Posterior vena cava (tissue), 2 donors: ENCODE measurements around the gene IFNA17. TPM values are rescaled to one million over a fixed set of nuclear protein-coding genes. Genes with fewer than 3 reads are reported as not detected.
A peak's percentile ranks its signal among the peaks of the same experiment; 100 is the strongest.
"Not testable (repeated sequence)": the region's sequence is repeated elsewhere in the genome, so short reads cannot be mapped to it uniquely, and the experiment has no call there.

ENCODE experiments used
- DNase-seq: peaks from one replicate; pipeline ENCODE4 v3.0.0-alpha.2; 2020; ENCODE audit warnings: low spot score
- intact Hi-C, 2 donors: fragments of 100-400 bp; cut with DNase I; formaldehyde crosslinking; loops; one replicate each; pipeline versions ENCODE4 v1.14.1 to v1.14.2; 2022 to 2023
- total RNA-seq, 2 donors: library from RNA; stranded (reverse); fragmentation: NEBNext Ultra II Directional; extraction: Animal tissue kit (Norgen Biotek cat#: 25700); gene quantifications; one replicate each; pipeline ENCODE4 v1.2.1, GENCODE V29; 2021
- donor health status: DM: yes; HTN: yes; CAD: no.
- donor health status: DM: yes; HTN: yes; CAD: no.

Gene IFNA17
- total RNA-seq, 2 donors from 2014 or later = not detected

DNA sequence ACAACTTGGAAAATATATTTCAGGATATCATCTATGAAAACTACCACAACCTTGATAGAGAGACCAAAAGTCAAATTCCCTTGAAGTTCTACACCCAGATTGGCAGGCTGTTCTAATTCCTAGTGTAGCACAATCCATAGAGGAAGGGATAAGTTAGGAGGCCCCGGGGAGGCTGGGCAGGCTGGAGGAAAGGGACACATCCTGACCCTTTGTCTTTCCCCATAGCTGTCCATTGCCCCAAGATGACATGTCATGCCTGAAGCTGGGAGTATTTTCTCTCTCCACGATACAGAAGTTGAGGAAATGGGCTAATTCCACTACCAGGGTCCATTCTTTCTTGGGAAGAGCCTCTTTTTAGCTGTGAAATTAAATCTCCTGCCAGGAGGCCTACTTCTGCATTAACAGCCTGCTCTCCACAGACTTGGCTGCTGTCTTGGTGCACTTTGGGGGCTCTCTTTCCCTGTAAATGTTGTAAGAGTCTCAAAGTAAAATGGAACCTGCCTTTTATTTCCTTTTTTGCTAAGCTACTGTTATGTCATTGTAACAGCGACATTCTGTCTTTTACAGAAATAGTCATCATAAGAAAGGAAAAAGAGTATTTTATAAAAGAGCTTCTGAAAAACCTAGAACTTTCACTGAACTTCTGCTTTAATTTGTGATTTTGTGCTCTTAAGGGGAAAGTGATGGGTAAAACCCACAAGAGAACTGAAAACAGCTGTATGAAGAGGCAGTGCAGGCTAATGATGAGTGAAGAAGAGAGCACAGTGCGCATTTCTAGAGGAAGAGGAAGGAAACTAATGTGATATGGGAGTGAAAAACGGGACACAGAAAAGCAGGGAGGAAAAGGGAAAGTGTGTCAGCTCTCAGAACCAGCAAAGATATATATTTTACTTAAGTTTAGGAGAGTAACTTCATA, 14.4 kb downstream of the IFNA17 start:
- intact Hi-C loops, DNase-seq: not testable (repeated sequence)

DNA sequence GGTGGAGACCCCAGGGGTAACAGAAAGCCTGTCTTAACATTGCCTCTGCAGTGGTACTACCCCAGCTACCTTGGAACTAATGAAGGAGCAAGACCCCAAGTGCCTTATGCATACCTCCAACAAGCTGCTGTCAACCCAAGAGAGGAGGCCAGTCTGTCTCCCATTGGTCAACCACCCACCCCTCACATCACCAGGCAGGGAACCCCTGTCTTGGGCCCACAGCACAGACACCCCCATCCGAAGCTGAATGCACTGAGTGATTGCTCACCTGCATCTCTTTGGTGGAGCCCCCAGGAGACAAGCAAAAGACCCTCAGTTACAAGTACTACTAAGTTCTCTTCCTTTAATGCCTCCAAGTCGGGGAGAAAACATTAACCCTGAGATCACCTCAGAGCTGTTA, 15.9 kb downstream of the IFNA17 start:
- DNase-seq = peak; percentile 46
- intact Hi-C loops = not testable (repeated sequence)

DNA sequence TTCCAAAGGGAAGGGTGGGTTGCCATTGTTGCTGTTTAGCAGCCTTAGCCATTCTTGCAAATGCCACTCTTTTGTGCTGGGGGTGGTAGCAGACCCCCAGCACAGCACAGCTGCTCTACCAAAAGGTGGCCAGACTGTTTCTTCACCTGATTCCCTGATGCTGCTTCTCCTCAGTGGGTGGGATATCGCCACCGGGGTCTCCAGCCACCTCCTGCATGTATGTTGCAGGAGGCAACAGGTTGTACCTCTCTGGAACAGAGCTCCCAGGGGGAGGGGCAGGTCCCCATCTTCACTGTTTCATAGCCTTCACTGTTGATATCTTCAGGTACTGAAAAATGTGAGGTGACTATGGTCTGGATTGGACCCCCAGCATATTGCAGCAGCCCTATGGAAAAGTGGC, 17.2 kb downstream of the IFNA17 start:
- intact Hi-C loops = not testable (repeated sequence)

DNA sequence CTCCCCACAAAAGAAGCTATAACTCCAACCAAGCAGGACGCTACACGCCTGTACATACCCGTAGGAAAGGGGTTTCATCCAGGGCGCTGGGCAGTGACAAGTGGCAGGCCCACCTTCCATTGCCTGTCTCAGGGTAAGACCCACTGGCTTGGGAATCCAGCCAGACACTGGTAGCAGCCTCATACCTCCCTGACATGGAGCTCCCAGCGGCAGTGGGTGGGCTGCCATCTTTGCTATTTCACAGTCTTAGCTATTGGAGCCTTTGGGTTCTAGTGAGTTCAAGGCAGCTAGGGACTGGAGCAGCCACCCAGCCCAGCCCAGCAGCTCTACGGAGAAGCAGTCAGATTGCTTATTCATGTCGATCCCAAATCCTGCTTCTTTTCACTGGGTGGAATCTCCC, 17.7 kb downstream of the IFNA17 start:
- intact Hi-C loops = no loop called here
- DNase-seq = peak; percentile 42

More for the DNA sequence above, 17.2 kb downstream of the IFNA17 start:
- DNase-seq = peak; percentile 52

DNA sequence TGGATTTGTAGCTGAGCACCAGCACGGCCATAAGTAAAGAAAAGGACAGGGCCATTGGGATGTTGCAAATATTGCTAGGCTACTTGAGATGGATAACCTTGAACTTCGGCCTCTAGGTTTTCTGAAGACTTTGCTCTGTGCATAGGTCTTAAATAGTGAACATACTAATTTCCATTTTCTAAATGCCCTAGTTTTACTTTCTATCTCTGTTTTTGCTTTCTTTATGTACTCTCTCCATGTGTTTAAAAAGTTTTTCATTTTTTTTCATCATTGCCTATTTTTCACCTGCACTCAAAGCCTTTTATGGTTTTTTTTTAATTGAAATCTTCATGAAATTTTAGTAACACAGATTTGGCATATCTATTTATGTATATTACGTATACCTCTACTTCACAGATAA, 21.0 kb downstream of the IFNA17 start, which contains the start of gene IFNA10:
TSS of gene IFNA10 (minus strand) at position 101 of the 400 bp plus-strand sequence. CDS start at position 55, 46 bp downstream.
- intact Hi-C loops, DNase-seq: not testable (repeated sequence)

DNA sequence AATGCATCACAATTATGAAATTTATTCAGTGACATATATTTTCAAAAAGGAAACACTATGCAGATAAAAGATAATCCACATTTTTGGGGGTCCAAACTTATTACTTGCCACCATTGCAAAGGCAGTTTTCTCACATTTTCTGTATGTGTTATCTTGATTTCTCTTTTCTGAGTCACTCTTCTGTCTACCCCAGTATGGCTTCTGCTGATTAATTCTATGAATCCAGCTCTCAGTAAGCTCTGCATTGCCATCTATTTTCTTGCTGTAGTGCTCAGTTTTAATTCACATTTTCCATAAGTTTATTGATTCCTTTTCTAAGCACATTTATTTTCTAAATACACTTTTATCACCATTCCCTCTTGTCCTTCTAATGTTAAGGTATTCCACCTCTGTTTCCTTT, 22.8 kb downstream of the IFNA17 start:
- DNase-seq = no peak
- intact Hi-C loops = no loop called here

DNA sequence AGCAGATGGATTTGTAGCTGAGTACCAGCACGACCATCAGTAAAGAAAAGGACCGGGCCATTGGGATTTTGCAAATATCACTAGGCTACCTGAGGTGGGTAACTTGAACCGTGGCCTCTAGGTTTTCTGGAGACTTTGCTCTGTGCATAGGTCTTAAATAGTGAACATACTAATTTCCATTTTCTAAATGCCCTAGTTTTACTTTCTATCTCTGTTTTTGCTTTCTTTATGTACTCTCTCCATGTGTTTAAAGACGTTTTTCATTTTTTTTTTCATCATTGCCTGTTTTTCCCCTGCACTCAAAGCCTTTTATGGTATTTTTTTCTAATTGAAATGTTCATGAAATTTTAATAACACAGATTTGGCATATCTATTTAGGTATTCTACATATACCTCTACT, 25.9 kb downstream of the IFNA17 start, which contains the start of gene IFNA7:
TSS of gene IFNA7 (minus strand) at position 101 of the 400 bp plus-strand sequence. CDS start at position 61, 40 bp downstream.
- DNase-seq, intact Hi-C loops: not testable (repeated sequence)

DNA sequence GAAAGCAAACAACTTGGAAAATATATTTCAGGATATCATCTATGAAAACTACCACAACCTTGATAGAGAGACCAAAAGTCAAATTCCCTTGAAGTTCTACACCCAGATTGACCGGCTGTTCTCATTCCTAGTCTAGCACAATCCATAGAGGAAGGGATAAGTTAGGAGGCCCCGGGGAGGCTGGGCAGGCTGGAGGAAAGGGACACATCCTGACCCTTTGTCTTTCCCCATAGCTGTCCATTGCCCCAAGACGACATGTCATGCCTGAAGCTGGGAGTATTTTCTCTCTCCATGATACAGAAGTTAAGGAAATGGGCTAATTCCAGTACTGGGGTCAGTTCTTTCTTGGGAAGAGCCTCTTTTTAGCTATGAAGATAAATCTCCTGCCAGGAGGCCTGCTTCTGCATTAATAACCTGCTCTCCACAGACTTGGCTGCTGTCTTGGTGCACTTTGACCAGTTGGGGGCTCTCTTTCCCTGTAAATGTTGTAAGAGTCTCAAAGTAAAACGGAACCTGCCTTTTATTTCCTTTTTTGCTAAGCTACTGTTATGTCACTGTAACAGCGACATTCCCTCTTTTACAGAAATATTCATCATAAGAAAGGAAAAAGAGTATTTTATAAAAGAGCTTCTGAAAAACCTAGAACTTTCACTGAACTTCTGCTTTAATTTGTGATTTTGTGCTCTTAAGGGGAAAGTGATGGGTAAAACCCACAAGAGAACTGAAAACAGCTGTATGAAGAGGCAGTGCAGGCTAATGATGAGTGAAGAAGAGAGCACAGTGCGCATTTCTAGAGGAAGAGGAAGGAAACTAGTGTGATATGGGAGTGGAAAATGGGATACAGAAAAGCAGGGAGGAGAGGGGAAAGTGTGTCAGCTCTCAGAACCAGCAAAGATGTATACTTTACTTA, 32.9 kb downstream of the IFNA17 start:
- DNase-seq, intact Hi-C loops: not testable (repeated sequence)

DNA sequence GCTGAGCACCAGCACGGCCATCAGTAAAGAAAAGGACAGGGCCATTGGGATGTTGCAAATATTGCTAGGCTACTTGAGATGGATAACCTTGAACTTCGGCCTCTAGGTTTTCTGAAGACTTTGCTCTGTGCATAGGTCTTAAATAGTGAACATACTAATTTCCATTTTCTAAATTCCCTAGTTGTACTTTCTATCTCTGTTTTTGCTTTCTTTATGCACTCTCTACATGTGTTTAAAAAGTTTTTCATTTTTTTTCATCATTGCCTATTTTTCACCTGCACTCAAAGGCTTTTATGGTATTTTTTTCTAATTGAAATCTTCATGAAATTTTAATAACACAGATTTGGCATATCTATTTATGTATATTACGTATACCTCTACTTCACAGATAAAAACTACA, 40.5 kb downstream of the IFNA17 start, which contains the start of gene IFNA4:
TSS of gene IFNA4 (minus strand) at position 101 of the 400 bp plus-strand sequence. CDS start at position 45, 56 bp downstream.
- DNase-seq, intact Hi-C loops: not testable (repeated sequence)

DNA sequence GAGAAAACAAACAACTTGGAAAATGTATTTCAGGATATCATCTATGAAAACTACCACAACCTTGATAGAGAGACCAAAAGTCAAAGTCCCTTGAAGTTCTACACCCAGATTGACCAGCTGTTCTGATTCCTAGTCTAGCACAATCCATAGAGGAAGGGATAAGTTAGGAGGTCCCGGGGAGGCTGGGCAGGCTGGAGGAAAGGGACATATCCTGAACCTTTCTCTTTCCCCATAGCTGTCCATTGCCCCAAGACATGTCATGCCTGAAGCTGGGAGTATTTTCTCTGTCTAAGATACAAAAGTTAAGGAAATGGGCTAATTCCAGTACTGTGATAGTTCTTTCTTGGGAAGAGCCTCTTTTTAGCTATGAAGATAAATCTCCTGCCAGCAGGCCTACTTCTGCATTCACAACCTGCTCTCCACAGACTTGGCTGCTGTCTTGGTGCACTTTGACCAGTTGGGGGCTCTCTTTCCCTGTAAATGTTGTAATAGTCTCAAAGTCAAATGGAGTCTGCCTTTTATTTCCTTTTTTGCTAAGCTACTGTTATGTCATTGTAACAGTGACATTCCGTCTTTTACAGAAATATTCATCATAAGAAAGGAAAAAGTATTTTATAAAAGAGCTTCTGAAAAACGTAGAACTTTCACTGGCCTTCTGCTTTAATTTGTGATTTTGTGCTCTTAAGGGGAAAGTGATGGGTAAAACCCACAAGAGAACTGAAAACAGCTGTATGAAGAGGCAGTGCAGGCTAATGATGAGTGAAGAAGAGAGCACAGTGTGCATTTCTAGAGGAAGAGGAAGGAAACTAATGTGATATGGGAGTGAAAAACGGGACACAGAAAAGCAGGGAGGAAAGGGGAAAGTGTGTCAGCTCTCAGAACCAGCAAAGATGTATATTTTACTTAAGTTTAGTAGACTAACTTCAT, 44.9 kb downstream of the IFNA17 start:
- intact Hi-C loops, DNase-seq: not testable (repeated sequence)

Other genes with a start within 250 kb of the IFNA17 start
- 1 to 10 TPM; 1.6 to 2.1 TPM for gene HACD4, start 196.6 kb downstream of the IFNA17 start, total RNA-seq
- not detected for gene IFNB1, start 150.3 kb downstream of the IFNA17 start, total RNA-seq
- not detected for gene IFNW1, start 86.4 kb downstream of the IFNA17 start, total RNA-seq
- not detected for gene IFNA21, start 61.6 kb downstream of the IFNA17 start, total RNA-seq
- not detected for gene IFNA4, start 40.6 kb downstream of the IFNA17 start, total RNA-seq
- not detected for gene IFNA7, start 26.0 kb downstream of the IFNA17 start, total RNA-seq
- not detected for gene IFNA10, start 21.1 kb downstream of the IFNA17 start, total RNA-seq
- not detected for gene IFNA16, start 10.9 kb downstream of the IFNA17 start, total RNA-seq
- gene IFNA14, start 11.8 kb upstream of the IFNA17 start, total RNA-seq = not detected
- gene IFNA5, start 77.1 kb upstream of the IFNA17 start, total RNA-seq = not detected
- 10 to 100 TPM; 21.9 to 24.2 TPM for gene KLHL9, start 107.2 kb upstream of the IFNA17 start, total RNA-seq
- not detected for gene IFNA6, start 122.7 kb upstream of the IFNA17 start, total RNA-seq
- not detected for gene IFNA13, start 139.8 kb upstream of the IFNA17 start, total RNA-seq
- gene IFNA2, start 157.2 kb upstream of the IFNA17 start, total RNA-seq = not detected
- not detected for gene IFNA8, start 180.9 kb upstream of the IFNA17 start, total RNA-seq
- not detected for gene IFNA1, start 212.2 kb upstream of the IFNA17 start, total RNA-seq